GM12878 (cell line): ENCODE results near the gene CCNL1. TPM values are rescaled to one million over a fixed set of nuclear protein-coding genes. Genes with fewer than 3 reads are reported as not detected.

Experiments used
- ATF3 ChIP-seq: IDR thresholded peaks from 2 replicates; pipeline ENCODE4 v1.6.1; 2011; ENCODE audit warnings: low read depth, mild to moderate bottlenecking, low read length, moderate library complexity, borderline replicate concordance; ENCODE audit errors: extremely low read depth
- BHLHE40 ChIP-seq, 2 experiments: fragments of 450-650 bp in 1 of 2; IDR thresholded peaks; 2 replicates each; pipeline ENCODE4 v1.6.1; 2011 to 2017; ENCODE audit warnings: low read depth in 2 of 2, borderline replicate concordance in 1 of 2, improper control_type of control experiment in 1 of 2, low read length in 1 of 2, mild to moderate bottlenecking in 1 of 2
- CEBPB ChIP-seq, 2 experiments: fragments of 150-350 bp in 1 of 2; IDR thresholded peaks; 2 replicates each; pipeline ENCODE4 v1.6.1; 2012 to 2014; ENCODE audit warnings: low read depth in 2 of 2, low read length in 2 of 2, borderline replicate concordance in 1 of 2, inconsistent platforms in 1 of 2
- CHD1 ChIP-seq: IDR thresholded peaks from 2 replicates; pipeline ENCODE4 v1.6.1; 2012; ENCODE audit warnings: low read depth, low read length, improper control_type of control experiment
- FOS ChIP-seq: IDR thresholded peaks from 3 replicates; pipeline ENCODE4 v1.6.1; 2011; ENCODE audit warnings: borderline replicate concordance; ENCODE audit not compliant: insufficient read length; ENCODE audit errors: extremely low read depth
- GABPA ChIP-seq: IDR thresholded peaks from 2 replicates; pipeline ENCODE4 v1.6.1; 2014; ENCODE audit warnings: antibody characterized with exemption, low read depth, mild to moderate bottlenecking, inconsistent platforms
- HDAC2 ChIP-seq: fragments of 200-600 bp; sonication (generic); IDR thresholded peaks from 2 replicates; pipeline ENCODE4 v1.6.1; 2017
- JUNB ChIP-seq: IDR thresholded peaks from 2 replicates; pipeline ENCODE4 v1.6.1; 2016; ENCODE audit warnings: antibody characterized with exemption, mild to moderate bottlenecking
- MTA2 ChIP-seq: fragments of 450-650 bp; IDR thresholded peaks from 2 replicates; pipeline ENCODE4 v1.6.1; 2016; ENCODE audit warnings: low read depth, mild to moderate bottlenecking, moderate library complexity
- NR2C1 ChIP-seq: fragments of 450-650 bp; IDR thresholded peaks from 2 replicates; pipeline ENCODE4 v1.6.1; 2017; ENCODE audit warnings: antibody characterized with exemption, mild to moderate bottlenecking, moderate library complexity
- PRDM15 ChIP-seq: fragments of 450-650 bp; formaldehyde crosslinking; IDR thresholded peaks from 2 replicates; pipeline ENCODE4 v1.4.0; 2020; ENCODE audit warnings: mild to moderate bottlenecking, moderate library complexity
- SMC3 ChIP-seq: IDR thresholded peaks from 2 replicates; pipeline ENCODE4 v1.6.1; 2011; ENCODE audit warnings: low read length, improper control_type of control experiment, borderline replicate concordance
- SP1 ChIP-seq: IDR thresholded peaks from one replicate; pipeline ENCODE4 v1.6.1; 2011; ENCODE audit warnings: low read depth, low read length
- SRF ChIP-seq, 2 experiments: IDR thresholded peaks; 2 replicates each; pipeline ENCODE4 v1.6.1; 2011; ENCODE audit warnings: low read depth in 2 of 2, low read length in 2 of 2, mild to moderate bottlenecking in 1 of 2, moderate library complexity in 1 of 2
- TCF3 ChIP-seq: IDR thresholded peaks from 2 replicates; pipeline ENCODE4 v1.6.1; 2012; ENCODE audit warnings: low read depth, mild to moderate bottlenecking, low read length, borderline replicate concordance; ENCODE audit not compliant: insufficient read depth
- ZNF207 ChIP-seq: fragments of 450-650 bp; IDR thresholded peaks from 2 replicates; pipeline ENCODE4 v1.6.1; 2014; ENCODE audit warnings: antibody characterized with exemption, mild to moderate bottlenecking, borderline replicate concordance
- ZNF24 ChIP-seq: fragments of 450-650 bp; IDR thresholded peaks from 2 replicates; pipeline ENCODE4 v1.6.1; 2017; ENCODE audit warnings: antibody characterized with exemption, mild to moderate bottlenecking
- polyA plus RNA-seq, 11 experiments: library from polyadenylated mRNA; depleted of rRNA in 4 of 11; unstranded in 6 of 11; stranded (reverse) in 5 of 11; fragments of >200 nt; fragmentation: Nextera tagmentation in 4 of 11; fragmentation: Illumina TruSeq in 1 of 11; extraction: Ambion mirVana in 4 of 11; extraction: Trizol in 1 of 11; gene quantifications; 1 replicate in 1 of 11; 2 replicates in 10 of 11; pipeline versions ENCODE4 v1.2.1 to v1.2.3, GENCODE V29; 2011 to 2016; ENCODE audit warnings: inconsistent platforms in 2 of 11, missing spikeins in 2 of 11, low read depth in 1 of 11
- total RNA-seq, 4 experiments: library from RNA; depleted of rRNA in 3 of 4; stranded (reverse); fragments of >200 nt in 3 of 4; fragmentation: Illumina TruSeq in 1 of 4; extraction: Trizol in 1 of 4; gene quantifications; 2 replicates each; pipeline versions ENCODE4 v1.2.1 to v1.2.3, GENCODE V29; 2013 to 2021
- TF ChIP-seq, protein P1 (sequence below): IDR thresholded peaks from 2 replicates; pipeline ENCODE4 v1.6.1; 2012; ENCODE audit warnings: low read depth, low read length, improper control_type of control experiment
- TF ChIP-seq, protein P2 (sequence below): fragments of 450-650 bp; IDR thresholded peaks from 2 replicates; pipeline ENCODE4 v1.6.1; 2016; ENCODE audit warnings: mild to moderate bottlenecking
- TF ChIP-seq, protein P3 (sequence below): IDR thresholded peaks from 2 replicates; pipeline ENCODE4 v1.6.1; 2012; ENCODE audit warnings: low read length, inconsistent platforms

CCNL1 gene
- total and polyA plus RNA-seq, 10 of the 15 experiments (the other 5 are each of a cell fraction or from before 2014, with no cell fraction given), result 22.2 to 174 (median 115) TPM

DNA sequence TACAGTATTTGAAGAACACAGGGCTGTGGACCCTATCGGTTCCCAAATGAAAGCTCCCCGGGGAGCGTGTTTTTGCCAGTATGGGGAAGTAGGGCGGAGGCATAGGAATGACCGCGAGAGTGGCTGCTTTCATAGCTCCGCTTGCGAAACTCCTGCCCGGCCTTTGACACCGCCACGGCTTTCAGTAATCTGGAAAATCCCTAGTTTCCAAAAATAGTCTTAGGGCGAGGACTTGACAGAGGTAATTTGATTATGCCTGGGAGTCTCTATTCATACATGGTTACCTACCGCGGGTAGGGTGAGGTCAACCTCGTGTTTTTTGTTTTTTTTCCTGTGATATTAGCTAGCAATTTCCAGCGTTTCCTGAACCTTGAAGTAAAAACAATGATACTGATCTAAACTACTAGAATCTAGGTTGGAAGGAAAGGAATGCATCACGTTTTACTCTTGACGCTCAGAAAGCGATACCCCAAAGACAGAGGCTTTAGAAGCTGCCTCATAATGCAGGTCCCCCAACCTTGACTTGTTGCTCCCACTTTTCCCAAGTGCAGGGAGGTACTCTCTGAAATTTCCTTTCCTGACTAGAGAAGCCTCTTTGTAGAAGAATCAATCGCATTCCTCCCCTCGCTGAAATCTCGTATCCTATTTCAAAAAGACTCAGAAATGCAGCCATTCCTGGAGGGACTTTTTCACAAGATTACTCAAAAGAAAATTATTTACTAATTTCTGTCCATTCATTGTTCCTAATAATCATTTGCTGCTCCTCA lies 894 bp upstream of the CCNL1 start (continued):
- TF ChIP-seq SP1 (peak; percentile 50), MTA2 (no peak), CHD1 (no peak), CEBPB (IDR thresholded peaks at IDR 0.05; ENCODE audit: borderline replicate concordance in 1 of 2, low read depth in 2 of 2, low read length in 2 of 2) (peak; percentile 26 to 41; a peak in 1 of 4 replicates), ZNF24 (no peak), HDAC2 (no peak), NR2C1 (no peak), JUNB (no peak; the same call in 1 of the 2 replicates), GABPA (0 out of 2 replicates have a peak, but pooled peaks have one; percentile 24), PRDM15 (CRISPR knock-in tag) (0 out of 2 replicates have a peak, but pooled peaks have one; percentile 48), SRF (IDR thresholded peaks at IDR 0.05; ENCODE audit: low read depth in 2 of 2, low read length in 2 of 2) (0 out of 4 replicates have a peak, but pooled peaks of 1 of the 2 experiments have one; percentile 2), FOS (no peak), ATF3 (no peak), BHLHE40 (IDR thresholded peaks at IDR 0.05; ENCODE audit: borderline replicate concordance in 1 of 2, low read depth in 2 of 2, low read length in 1 of 2) (peak; percentile 17 to 39; a peak in 2 of 4 replicates), SMC3 (no peak), ZNF207 (no peak), TCF3 (no peak)
- TF ChIP-seq, protein P1, sequence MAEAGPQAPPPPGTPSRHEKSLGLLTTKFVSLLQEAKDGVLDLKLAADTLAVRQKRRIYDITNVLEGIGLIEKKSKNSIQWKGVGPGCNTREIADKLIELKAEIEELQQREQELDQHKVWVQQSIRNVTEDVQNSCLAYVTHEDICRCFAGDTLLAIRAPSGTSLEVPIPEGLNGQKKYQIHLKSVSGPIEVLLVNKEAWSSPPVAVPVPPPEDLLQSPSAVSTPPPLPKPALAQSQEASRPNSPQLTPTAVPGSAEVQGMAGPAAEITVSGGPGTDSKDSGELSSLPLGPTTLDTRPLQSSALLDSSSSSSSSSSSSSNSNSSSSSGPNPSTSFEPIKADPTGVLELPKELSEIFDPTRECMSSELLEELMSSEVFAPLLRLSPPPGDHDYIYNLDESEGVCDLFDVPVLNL, result no peak
- TF ChIP-seq, protein P2, sequence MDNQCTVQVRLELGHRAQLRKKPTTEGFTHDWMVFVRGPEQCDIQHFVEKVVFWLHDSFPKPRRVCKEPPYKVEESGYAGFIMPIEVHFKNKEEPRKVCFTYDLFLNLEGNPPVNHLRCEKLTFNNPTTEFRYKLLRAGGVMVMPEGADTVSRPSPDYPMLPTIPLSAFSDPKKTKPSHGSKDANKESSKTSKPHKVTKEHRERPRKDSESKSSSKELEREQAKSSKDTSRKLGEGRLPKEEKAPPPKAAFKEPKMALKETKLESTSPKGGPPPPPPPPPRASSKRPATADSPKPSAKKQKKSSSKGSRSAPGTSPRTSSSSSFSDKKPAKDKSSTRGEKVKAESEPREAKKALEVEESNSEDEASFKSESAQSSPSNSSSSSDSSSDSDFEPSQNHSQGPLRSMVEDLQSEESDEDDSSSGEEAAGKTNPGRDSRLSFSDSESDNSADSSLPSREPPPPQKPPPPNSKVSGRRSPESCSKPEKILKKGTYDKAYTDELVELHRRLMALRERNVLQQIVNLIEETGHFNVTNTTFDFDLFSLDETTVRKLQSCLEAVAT, result peak; percentile 8
- TF ChIP-seq, protein P3, sequence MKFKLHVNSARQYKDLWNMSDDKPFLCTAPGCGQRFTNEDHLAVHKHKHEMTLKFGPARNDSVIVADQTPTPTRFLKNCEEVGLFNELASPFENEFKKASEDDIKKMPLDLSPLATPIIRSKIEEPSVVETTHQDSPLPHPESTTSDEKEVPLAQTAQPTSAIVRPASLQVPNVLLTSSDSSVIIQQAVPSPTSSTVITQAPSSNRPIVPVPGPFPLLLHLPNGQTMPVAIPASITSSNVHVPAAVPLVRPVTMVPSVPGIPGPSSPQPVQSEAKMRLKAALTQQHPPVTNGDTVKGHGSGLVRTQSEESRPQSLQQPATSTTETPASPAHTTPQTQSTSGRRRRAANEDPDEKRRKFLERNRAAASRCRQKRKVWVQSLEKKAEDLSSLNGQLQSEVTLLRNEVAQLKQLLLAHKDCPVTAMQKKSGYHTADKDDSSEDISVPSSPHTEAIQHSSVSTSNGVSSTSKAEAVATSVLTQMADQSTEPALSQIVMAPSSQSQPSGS, result no peak
